ENCODE results near the gene FHOD1. TPM values are rescaled to one million over a fixed set of nuclear protein-coding genes. Genes with fewer than 3 reads are reported as not detected.

The FHOD1 gene
- total RNA-seq, 1 donor from 2014 or later, result 18.0 TPM

DNA sequence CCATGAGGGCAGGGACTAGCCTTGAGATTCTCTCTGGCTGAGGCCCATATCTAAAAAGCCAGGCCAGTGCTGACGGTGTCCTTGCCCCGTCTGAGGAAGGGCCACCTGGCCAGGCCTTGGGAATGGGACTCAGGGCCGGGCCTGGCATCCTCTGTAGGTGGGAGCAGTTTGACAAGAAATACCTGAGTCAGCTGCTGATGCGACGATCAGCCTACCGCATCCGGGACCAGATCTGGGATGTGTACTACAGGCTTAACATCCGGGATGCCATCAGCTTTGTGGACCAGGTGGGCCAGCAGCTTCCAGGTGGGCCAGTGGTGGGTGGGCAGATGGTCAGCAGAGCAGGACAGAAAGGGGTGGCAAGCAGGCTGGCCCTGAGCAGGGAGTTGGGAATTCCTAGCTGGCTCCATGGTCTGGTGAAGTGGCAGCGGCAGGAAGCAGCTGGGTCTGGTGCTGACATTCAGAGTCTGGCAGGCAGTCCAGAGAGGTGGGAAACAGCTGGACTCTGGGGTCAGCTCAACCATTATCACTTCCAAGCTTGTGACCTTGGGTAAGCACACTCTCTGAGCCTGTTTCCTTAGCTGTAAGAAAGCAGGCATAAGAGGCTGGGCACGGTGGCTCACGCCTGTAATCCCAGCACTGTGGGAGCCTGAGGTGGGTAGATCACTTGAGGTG is 11.0 kb upstream of the FHOD1 start:
- H3K27me3 ChIP-seq (ENCODE audit: low read depth), result no peaks in the 10 kb centered on the region
- H3K36me3 ChIP-seq, result no peaks in the 10 kb centered on the region
- no peak overlapping the region for H3K27ac ChIP-seq (replicated peaks)
- H3K4me1 ChIP-seq, result peaks cover 7% of the 10 kb centered on the region
- no peak for DNase-seq
- H3K9me3 ChIP-seq (replicated peaks), result no peaks in the 10 kb centered on the region
- H3K4me3 ChIP-seq, result no peak overlapping the region
- TF ChIP-seq, protein P1, sequence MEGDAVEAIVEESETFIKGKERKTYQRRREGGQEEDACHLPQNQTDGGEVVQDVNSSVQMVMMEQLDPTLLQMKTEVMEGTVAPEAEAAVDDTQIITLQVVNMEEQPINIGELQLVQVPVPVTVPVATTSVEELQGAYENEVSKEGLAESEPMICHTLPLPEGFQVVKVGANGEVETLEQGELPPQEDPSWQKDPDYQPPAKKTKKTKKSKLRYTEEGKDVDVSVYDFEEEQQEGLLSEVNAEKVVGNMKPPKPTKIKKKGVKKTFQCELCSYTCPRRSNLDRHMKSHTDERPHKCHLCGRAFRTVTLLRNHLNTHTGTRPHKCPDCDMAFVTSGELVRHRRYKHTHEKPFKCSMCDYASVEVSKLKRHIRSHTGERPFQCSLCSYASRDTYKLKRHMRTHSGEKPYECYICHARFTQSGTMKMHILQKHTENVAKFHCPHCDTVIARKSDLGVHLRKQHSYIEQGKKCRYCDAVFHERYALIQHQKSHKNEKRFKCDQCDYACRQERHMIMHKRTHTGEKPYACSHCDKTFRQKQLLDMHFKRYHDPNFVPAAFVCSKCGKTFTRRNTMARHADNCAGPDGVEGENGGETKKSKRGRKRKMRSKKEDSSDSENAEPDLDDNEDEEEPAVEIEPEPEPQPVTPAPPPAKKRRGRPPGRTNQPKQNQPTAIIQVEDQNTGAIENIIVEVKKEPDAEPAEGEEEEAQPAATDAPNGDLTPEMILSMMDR (IDR thresholded peaks at IDR 0.05; ENCODE audit: borderline replicate concordance), result no peak
- intact Hi-C loops (cut with micrococcal nuclease), result no loop called here

DNA sequence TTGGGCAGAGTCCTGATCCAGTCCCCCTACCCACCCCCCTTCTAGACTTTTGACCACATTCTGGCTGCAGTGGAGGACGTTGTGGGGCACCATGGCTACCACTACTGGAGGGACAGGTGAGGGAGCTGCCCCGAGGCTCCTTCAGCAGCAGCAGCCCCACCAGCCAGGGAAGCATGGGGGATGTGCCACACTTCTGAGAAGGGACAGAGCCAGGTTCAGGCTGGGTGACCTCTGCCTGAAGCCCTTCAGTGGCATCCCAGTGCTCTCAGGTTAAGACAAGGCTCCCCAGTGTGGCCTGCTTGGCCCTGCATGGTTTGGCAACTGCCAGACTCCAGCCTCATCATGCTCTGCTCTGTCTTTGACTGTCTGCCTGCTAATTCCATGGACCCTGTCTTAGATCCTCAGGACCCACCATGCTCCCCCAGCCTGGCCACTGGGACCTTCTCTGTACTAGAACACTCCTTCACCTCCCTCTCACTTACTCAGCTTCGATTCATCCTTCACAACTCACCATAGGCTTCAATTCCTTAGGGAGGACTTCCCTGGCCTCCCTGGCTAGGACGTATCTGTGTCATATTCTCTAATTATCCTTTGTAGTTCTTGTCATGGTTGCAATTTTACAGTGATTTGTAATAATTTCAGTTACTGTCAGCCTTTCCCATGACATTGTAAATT is 10.3 kb upstream of the FHOD1 start:
- Histone ChIP-seq H3K36me3 (no peaks in the 10 kb centered on the region), H3K9me3 (replicated peaks) (no peaks in the 10 kb centered on the region), H3K27ac (replicated peaks) (no peak overlapping the region), H3K4me3 (no peak overlapping the region), H3K27me3 (ENCODE audit: low read depth) (no peaks in the 10 kb centered on the region), H3K4me1 (peaks cover 7% of the 10 kb centered on the region)
- TF ChIP-seq, protein P1 (IDR thresholded peaks at IDR 0.05; ENCODE audit: borderline replicate concordance), result no peak
- intact Hi-C loops (cut with micrococcal nuclease), result no loop called here
- DNase-seq, result no peak

DNA sequence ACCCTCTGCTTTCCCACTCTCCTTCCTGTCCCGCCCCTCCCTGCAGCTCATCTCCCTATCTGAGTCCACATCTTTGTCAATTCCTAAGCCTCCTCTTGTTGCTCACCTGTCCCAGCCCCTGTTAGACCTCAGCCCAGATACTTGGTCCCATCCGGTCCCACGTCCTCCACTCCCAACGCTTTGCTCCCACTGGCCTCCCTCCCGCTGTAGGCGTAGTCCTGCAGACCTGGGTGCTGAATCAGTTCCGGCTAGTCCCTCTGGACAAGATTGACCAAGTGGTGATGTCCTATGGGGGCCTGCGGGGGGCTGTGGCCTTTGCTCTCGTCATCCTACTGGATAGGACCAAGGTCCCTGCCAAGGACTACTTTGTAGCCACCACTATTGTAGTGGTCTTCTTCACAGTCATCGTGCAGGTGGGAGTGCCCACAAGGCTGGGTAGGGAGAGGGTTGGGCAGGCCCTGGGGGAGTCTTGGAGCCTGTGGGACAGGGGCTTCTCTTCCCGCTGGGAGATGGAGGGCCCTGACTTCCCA is 9.5 kb upstream of the FHOD1 start:
- Histone ChIP-seq H3K4me3 (no peak overlapping the region), H3K36me3 (no peaks in the 10 kb centered on the region), H3K9me3 (replicated peaks) (no peaks in the 10 kb centered on the region), H3K4me1 (peaks cover 7% of the 10 kb centered on the region), H3K27ac (replicated peaks) (no peak overlapping the region), H3K27me3 (ENCODE audit: low read depth) (no peaks in the 10 kb centered on the region)
- intact Hi-C loops (cut with micrococcal nuclease), result no loop called here
- TF ChIP-seq, protein P1 (IDR thresholded peaks at IDR 0.05; ENCODE audit: borderline replicate concordance), result no peak
- no peak for DNase-seq

DNA sequence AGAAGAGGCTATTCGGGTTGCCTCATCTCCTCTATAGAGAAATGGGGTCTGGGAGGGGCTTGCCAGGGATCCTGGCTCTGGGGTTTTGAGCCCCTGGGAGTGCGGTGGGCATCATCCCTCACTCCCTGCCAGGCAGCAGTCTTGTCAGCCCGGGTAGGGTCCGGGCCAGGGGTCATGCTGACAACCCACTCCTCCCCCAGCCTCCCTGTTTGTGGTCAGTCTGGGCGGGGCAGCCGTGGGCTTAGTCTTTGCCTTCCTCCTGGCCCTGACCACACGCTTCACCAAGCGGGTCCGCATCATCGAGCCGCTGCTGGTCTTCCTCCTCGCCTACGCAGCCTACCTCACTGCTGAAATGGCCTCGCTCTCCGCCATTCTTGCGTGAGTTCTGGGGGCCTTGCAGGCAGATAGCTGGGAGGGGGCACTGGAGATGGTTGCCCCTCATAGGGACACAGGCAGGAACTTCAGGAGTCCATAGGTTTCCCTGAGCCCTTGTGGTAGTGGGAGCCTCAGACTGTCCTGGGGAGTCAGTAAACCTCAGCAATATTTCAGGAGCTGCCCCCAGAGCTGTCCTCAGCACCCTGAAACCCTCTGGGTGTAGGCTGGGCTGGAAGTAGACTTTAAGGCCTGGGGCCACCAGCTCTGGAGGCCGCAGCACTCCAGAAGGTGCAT is 8.4 kb upstream of the FHOD1 start:
- intact Hi-C loops (cut with micrococcal nuclease), result no loop called here
- Histone ChIP-seq H3K27ac (replicated peaks) (no peak overlapping the region), H3K4me1 (peaks cover 3% of the 10 kb centered on the region), H3K36me3 (no peaks in the 10 kb centered on the region), H3K9me3 (replicated peaks) (no peaks in the 10 kb centered on the region), H3K27me3 (ENCODE audit: low read depth) (no peaks in the 10 kb centered on the region), H3K4me3 (no peak overlapping the region)
- no peak for DNase-seq
- TF ChIP-seq, protein P1 (IDR thresholded peaks at IDR 0.05; ENCODE audit: borderline replicate concordance), result no peak

DNA sequence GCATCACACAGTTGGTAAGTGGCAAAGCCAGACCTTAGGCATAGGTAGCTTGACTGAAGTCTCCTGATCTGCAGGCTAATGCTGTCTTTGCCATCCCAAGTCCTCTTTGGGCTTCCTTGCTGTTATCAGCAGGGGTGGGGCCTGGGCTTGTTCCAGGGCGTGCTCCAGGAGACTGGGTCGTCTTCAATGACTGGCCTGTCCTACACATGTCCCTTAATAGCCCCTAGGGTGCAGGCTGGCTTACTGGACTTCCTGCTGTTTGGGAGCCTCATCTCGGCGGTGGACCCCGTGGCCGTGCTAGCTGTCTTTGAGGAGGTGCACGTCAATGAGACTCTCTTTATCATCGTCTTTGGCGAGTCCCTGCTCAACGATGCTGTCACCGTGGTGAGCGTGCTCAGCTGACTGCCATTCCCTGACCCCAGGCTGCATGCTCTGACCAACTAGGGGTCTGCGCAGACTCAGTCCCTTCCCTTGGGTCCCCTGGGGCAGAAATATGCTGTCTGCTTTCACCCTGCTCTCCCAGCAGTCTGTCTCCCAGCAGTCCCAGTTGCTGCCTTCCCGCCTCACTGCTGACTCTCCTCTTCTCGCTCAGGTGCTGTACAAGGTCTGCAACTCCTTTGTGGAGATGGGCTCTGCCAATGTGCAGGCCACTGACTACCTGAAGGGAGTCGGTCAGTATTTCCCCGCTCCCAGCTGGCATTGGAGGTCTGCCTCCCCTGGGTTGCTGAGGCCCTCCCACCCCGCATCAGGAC is 7.7 kb upstream of the FHOD1 start:
- intact Hi-C loops (cut with micrococcal nuclease), result no loop called here
- no peaks in the 10 kb centered on the region for H3K9me3 ChIP-seq (replicated peaks)
- no peaks in the 10 kb centered on the region for H3K4me1 ChIP-seq
- peaks cover 2% of the 10 kb centered on the region for H3K27me3 ChIP-seq (ENCODE audit: low read depth)
- H3K27ac ChIP-seq (replicated peaks), result no peak overlapping the region
- H3K4me3 ChIP-seq, result no peak overlapping the region
- DNase-seq, result no peak
- TF ChIP-seq, protein P1 (IDR thresholded peaks at IDR 0.05; ENCODE audit: borderline replicate concordance), result no peak
- H3K36me3 ChIP-seq, result no peaks in the 10 kb centered on the region
